Testis (tissue), 3 donors: ENCODE data around the gene BSDC1. TPM values are rescaled to one million over a fixed set of nuclear protein-coding genes. Genes with fewer than 3 reads are reported as not detected.
A peak's percentile ranks its signal among the peaks of the same experiment; 100 is the strongest.

Source experiments
- DNase-seq: peaks from one replicate; pipeline ENCODE4 v3.0.0-alpha.2; 2019
- H3K27ac ChIP-seq, 2 donors: fragments of 200-600 bp; sonication (generic); one replicate each; pipeline ENCODE4 v1.5.1; 2019
- H3K27me3 ChIP-seq: fragments of 200-600 bp; sonication (generic); one replicate; pipeline ENCODE4 v1.5.1; 2019
- H3K36me3 ChIP-seq: fragments of 200-600 bp; sonication (generic); one replicate; pipeline ENCODE4 v1.5.1; 2017; ENCODE audit warnings: low read depth; ENCODE audit errors: missing control alignments
- H3K4me1 ChIP-seq: fragments of 200-600 bp; sonication (generic); one replicate; pipeline ENCODE4 v1.5.1; 2019
- H3K4me3 ChIP-seq, 2 donors: fragments of 200-600 bp; sonication (generic); one replicate each; pipeline ENCODE4 v1.5.1; 2017 to 2019
- H3K9me3 ChIP-seq: fragments of 200-600 bp; sonication (generic); one replicate; pipeline ENCODE4 v1.5.1; 2017
- CTCF ChIP-seq, 3 experiments: fragments of 450-650 bp in 2 of 3; fragments of 200-600 bp in 1 of 3; sonication (generic) in 1 of 3; IDR thresholded peaks; one replicate each; pipeline ENCODE4 v1.5.1; 2016 to 2019; ENCODE audit warnings: antibody characterized with exemption in 3 of 3, mild to moderate bottlenecking in 2 of 3, moderate library complexity in 1 of 3
- POLR2A ChIP-seq: fragments of 450-650 bp; IDR thresholded peaks from one replicate; pipeline ENCODE4 v1.6.1; 2017; ENCODE audit warnings: antibody characterized with exemption, mild to moderate bottlenecking, moderate library complexity
- WGBS, 2 donors: methylation state at CpG; one replicate each; pipeline ENCODE4 v1.1.5; 2018; 5-methylcytosine and 5-hydroxymethylcytosine counted together
- intact Hi-C: fragments of 100-400 bp; cut with DNase I; formaldehyde crosslinking; loops from one replicate; pipeline ENCODE4 v1.15.1; 2023; ENCODE audit warnings: low total_unique reads
- polyA plus RNA-seq: library from polyadenylated mRNA; stranded (reverse); fragments of 350-450 nt; fragmentation: Illumina TruSeq; extraction: RNeasy Lipid Tissue Mini Kit (QIAGEN cat#74804); gene quantifications from one replicate; pipeline ENCODE4 v1.2.3, GENCODE V29; 2014; ENCODE audit warnings: low read depth, low replicate concordance; ENCODE audit not compliant: insufficient read depth
- total RNA-seq, 2 donors: library from RNA; depleted of rRNA; stranded (reverse); fragments of >200 nt; gene quantifications; one replicate each; pipeline ENCODE4 v1.2.3, GENCODE V29; 2016

BSDC1 gene
- total and polyA plus RNA-seq, 3 donors from 2014 or later, result 130 to 234 (median 160) TPM

DNA sequence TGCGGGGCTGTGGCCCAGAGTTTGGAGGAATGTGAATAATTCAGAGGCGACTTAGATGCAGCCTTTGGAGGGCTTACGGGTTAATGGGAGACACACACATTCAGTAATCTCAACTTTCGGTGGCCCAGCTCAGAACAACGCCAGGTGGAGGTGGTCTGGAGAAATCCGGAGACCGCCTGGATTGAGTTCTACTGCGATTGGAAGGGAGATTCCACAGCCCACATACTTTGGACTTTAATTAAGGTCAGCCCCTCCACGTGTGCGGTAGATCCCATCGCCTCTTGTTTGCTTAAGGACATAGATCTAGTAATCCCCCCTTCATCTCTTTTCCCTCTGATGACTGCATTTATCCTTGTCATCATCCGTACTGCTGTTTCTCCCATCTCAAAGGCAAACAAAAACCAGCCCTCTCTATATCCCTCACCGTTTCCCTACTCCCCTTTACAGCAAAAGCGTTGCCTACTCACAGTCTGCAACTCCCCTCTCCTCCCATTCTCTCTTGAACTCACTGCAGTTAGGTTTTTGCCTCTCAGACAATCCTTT is 720 bp upstream of the BSDC1 start:
- Histone ChIP-seq H3K27ac (peak overlapping the region; percentile 91 to 93), H3K4me1 (peaks cover 26% of the 10 kb centered on the region), H3K4me3 (peak overlapping the region; percentile 76 to 87), H3K9me3 (no peaks in the 10 kb centered on the region), H3K27me3 (no peaks in the 10 kb centered on the region), H3K36me3 (no peaks in the 10 kb centered on the region)
- WGBS, 2 donors, result 0% methylated on average over 14 of the region's 14 CpGs
- no peak for DNase-seq
- TF ChIP-seq POLR2A (no peak), CTCF (IDR thresholded peaks at IDR 0.05) (no peak)
- intact Hi-C loops, result no loop called here

DNA sequence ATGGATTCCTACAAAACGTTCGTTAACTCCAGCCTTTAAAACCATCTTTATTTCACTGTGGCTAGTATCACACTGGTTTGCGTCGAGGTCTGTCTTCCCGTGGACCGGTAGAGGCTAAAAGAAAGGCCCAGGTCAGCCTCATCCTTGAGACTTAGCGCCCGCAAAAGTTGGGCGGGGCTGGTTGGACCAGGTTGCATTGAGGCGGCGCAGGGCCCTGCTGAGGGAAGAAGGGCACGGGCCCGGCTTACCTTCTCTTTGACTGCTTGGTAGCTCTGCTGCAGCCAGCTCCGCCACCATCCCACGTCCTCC is 455 bp downstream of the BSDC1 start:
- TF ChIP-seq CTCF (IDR thresholded peaks at IDR 0.05), result no peak
- TF ChIP-seq POLR2A, result no peak
- Histone ChIP-seq H3K4me3 (peak overlapping the region; percentile 76 to 87), H3K4me1 (peaks cover 26% of the 10 kb centered on the region), H3K27me3 (no peaks in the 10 kb centered on the region), H3K36me3 (no peaks in the 10 kb centered on the region), H3K9me3 (no peaks in the 10 kb centered on the region), H3K27ac (peak overlapping the region; percentile 91 to 93)
- peak; percentile 69 for DNase-seq
- intact Hi-C loops, result no loop called here
- 0% methylated on average over 11 to 15 of the region's 15 CpGs for WGBS, 2 donors

GRCh38 chr1:32393136-32393535 is 1.1 kb downstream of the BSDC1 start:
- H3K9me3 ChIP-seq, result no peaks in the 10 kb centered on the region
- H3K36me3 ChIP-seq, result no peaks in the 10 kb centered on the region
- H3K4me3 ChIP-seq, result peak overlapping the region in 1 of 2 donors; percentile 87
- H3K4me1 ChIP-seq, result peaks cover 26% of the 10 kb centered on the region
- H3K27me3 ChIP-seq, result no peaks in the 10 kb centered on the region
- intact Hi-C loops, result no loop called here
- WGBS, 2 donors, result 8 to 26% methylated on average over 1 of the region's 1 CpG
- no peak for DNase-seq
- TF ChIP-seq POLR2A (no peak), CTCF (IDR thresholded peaks at IDR 0.05) (no peak)
- peak overlapping the region; percentile 91 to 93 for H3K27ac ChIP-seq

GRCh38 chr1:32392325-32392724 is 1.9 kb downstream of the BSDC1 start:
- no peaks in the 10 kb centered on the region for H3K9me3 ChIP-seq
- peaks cover 26% of the 10 kb centered on the region for H3K4me1 ChIP-seq
- H3K36me3 ChIP-seq, result no peaks in the 10 kb centered on the region
- H3K4me3 ChIP-seq, result no peak overlapping the region
- no peaks in the 10 kb centered on the region for H3K27me3 ChIP-seq
- intact Hi-C loops, result no loop called here
- 36 to 52% methylated on average over 3 of the region's 3 CpGs for WGBS, 2 donors
- H3K27ac ChIP-seq, result peak overlapping the region in 1 of 2 donors; percentile 93
- no peak for DNase-seq
- TF ChIP-seq CTCF (IDR thresholded peaks at IDR 0.05) (no peak), POLR2A (no peak)
